VCaP (cell line): Measurements from ENCODE around the gene NRL.

Experiments
- H3K27ac ChIP-seq: fragments of 450-650 bp; 2 replicates; pipeline ENCODE4 v1.5.1; 2017
- TF ChIP-seq, protein P1 (sequence below): fragments of 450-650 bp; conservative IDR thresholded peaks from 2 replicates; pipeline ENCODE4 v1.5.1; 2017; ENCODE audit warnings: mild to moderate bottlenecking, moderate library complexity

Gene NRL

DNA sequence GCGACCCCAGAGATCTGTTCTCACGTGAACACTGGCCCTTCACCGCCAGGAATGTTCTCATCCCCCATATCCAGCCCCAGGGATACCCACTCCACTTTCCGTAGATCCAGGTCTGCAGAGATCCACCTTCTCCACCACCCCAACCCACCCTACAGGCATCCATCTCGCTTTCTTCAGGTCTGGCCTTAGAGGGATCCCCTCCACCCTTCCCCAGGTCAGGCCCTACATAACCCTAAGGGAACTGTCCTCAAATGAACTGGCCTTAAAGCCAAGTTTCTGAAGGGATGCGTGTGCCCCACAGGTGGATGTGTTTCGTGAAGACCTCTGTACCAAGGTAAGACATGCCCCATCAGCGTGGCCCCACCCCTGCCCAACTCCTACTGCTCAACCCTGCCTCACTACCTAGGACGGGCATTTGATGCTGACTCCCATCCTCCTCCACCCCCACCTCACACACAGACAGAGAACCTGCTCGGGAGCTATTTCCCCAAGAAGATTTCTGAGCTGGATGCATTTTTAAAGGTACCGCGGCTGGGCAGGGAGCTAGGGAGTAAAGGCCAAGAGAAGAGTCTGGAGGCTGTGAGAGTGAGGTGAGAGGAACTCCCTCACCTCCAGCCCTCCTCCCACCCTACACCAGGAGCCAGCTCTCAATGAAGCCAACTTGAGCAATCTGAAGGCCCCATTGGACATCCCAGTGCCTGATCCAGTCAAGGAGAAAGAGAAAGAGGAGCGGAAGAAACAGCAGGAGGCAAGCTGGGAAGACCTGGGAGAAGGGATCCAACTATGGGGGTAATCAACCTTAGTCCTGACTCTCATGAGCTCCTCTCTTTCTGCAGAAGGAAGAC, 22.2 kb upstream of the NRL start:
- H3K27ac ChIP-seq = peak overlapping the region; percentile 86
- TF ChIP-seq, protein P1, sequence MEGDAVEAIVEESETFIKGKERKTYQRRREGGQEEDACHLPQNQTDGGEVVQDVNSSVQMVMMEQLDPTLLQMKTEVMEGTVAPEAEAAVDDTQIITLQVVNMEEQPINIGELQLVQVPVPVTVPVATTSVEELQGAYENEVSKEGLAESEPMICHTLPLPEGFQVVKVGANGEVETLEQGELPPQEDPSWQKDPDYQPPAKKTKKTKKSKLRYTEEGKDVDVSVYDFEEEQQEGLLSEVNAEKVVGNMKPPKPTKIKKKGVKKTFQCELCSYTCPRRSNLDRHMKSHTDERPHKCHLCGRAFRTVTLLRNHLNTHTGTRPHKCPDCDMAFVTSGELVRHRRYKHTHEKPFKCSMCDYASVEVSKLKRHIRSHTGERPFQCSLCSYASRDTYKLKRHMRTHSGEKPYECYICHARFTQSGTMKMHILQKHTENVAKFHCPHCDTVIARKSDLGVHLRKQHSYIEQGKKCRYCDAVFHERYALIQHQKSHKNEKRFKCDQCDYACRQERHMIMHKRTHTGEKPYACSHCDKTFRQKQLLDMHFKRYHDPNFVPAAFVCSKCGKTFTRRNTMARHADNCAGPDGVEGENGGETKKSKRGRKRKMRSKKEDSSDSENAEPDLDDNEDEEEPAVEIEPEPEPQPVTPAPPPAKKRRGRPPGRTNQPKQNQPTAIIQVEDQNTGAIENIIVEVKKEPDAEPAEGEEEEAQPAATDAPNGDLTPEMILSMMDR = no peak

DNA sequence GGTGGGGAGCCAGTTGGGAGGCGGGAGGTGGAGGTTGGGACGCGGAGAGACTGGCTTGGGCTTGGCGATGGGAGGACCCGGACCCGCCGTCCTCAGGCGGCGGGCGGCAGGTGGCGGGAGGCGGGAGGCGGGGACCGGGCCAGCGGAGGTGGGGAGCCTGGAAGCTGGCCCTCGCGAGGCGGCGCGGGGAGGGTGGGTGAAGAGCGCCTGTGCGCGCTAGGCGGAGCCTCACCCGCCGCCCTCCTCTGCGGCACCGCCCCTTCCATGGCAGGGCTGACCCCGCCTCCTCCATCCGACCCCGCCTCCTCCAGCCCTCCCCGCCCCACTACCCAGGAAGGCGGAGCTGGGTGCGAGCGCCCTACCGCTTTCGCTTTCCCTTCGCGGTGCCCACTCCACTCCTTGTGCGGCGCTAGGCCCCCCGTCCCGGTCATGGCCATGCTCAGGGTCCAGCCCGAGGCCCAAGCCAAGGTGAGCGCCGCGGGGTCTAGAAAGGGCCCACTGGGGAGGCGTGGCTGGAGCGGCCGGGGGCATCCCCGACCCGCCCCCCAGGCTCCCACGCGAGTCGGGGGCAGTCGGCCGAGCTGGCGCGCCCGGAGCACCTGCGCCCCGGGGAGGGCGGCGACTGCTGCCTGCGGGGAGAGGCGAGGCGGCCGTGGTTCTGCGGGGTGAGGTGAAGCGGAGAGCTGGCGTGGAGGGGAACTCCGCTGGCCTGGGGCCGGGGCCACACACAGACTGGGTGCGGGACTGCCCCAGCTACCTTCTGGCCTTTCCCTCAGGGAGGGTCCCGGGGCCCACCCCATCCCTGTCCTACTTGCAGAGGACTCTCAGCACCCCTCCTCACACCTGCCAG, 21.3 kb upstream of the NRL start, which contains the start of gene PSME1:
Gene PSME1 (plus strand): TSS at position 361 of the 850 bp plus-strand sequence. CDS start 69 bp downstream, at position 430.
- H3K27ac ChIP-seq = peak within 1 kb of the TSS; percentile 86
- TF ChIP-seq, protein P1 = no peak

DNA sequence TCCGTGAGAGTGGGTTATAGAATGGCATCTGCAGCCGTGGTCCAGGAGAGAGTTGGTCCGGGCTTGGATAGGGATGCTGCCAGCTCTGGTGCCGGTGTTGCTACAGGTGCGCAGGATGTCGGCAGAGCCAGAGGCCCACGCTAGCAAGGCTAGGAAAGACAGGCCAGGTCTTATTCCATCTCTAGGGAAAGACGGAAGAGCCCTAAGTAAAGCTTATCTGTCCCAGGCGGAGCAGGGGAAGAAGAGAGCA, 20.8 kb upstream of the NRL start:
- peak overlapping the region; percentile 86 for H3K27ac ChIP-seq
- TF ChIP-seq, protein P1 = no peak

DNA sequence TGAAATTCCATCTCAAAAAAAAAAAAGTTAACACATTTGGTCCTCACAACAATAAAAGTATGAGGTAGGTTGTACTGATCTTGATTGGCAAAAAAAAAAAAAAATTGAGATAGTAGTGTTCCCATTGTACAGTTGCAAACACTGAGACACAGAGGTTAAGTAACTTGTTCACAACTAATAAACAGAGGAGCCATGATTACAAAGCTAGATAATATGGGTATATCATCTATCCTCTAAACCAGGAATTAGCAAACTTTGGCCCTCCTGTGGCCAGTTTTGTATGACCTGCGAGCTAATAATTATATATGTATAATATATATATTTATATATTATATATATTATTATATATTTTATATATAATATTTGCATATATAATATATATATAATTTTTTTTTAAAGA, 19.0 kb upstream of the NRL start:
- TF ChIP-seq, protein P1 = no peak
- no peak overlapping the region for H3K27ac ChIP-seq

DNA sequence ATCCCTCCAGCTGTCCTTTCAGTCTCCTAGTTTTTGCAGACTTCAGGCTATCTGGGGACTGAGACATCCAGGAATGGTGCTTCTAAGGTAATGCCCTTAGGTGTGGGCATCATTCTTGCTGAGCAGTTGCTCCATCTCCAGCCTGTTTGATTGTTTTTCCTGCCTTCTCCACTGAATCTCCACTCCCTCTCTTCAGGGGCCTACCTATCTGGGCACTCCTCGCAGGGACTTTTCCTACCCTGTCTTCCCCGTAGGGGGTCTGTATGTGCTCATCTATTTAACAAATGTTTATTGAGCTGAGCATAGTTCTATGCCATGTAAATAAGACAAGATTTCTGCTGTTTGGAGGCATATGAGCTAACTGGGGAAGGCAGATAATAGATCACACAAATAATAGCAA, 18.2 kb upstream of the NRL start:
- TF ChIP-seq, protein P1 = no peak
- peak overlapping the region; percentile 63 for H3K27ac ChIP-seq

DNA sequence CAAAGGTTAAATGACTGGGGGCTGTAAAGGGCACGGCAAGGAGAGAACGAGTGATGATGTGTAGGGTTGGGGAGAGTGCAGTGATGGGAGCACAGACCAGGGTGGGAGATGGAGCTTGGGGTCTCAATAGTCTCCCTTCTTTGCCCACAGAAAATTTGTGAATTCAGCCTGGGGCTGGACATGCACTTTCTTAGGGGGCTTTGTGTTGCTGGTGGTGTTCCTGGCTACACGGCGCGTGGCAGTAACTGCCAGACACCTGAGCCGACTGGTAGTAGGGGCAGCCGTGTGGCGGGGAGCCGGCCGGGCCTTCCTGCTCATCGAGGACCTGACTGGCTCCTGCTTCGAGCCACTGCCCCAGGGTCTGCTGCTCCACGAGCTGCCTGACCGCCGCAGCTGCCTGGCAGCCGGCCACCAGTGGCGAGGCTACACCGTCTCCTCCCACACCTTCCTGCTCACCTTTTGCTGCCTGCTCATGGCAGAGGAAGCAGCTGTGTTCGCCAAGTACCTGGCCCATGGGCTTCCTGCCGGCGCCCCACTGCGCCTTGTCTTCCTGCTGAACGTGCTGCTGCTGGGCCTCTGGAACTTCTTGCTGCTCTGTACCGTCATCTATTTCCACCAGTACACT, 17.4 kb upstream of the NRL start:
- TF ChIP-seq, protein P1 = no peak
- peak overlapping the region; percentile 63 for H3K27ac ChIP-seq

DNA sequence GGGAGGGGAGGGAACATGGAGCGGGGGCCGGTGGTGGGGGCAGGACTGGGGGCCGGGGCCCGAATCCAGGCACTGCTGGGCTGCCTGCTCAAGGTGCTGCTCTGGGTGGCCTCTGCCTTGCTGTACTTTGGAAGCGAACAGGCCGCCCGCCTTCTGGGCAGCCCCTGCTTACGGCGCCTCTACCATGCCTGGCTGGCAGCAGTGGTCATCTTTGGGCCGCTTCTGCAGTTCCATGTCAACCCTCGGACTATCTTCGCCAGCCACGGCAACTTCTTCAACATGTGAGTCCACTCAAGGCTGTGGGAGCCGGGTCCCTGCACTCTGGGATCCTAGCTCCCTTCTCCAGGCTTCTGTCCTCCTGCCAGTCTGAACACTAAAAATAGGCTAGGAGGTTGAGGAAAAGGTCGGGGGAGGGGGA, 16.8 kb upstream of the NRL start:
- TF ChIP-seq, protein P1 = no peak
- peak overlapping the region; percentile 63 for H3K27ac ChIP-seq
